Thoracic aorta (tissue), 2 donors: ENCODE data around the gene ASB12. TPM values are rescaled to one million over a fixed set of nuclear protein-coding genes. Genes with fewer than 3 reads are reported as not detected.
"Not testable (repeated sequence)": the region's sequence is repeated elsewhere in the genome, so short reads cannot be mapped to it uniquely, and the experiment has no call there.

ENCODE experiments used
- ATAC-seq: fragments of 150-250 bp; one replicate; pipeline ENCODE4 v1.8.0; 2017; ENCODE audit warnings: low read depth; ENCODE audit not compliant: insufficient number of reproducible peaks, low FRiP score
- DNase-seq: peaks from one replicate; pipeline ENCODE4 v3.0.0-alpha.2; 2020; ENCODE audit warnings: low spot score
- H3K27ac ChIP-seq, 2 donors: fragments of 200-600 bp; sonication (generic); 1 replicate in 1 of 2; 2 replicates in 1 of 2; pipeline ENCODE4 v1.5.1; 2016; ENCODE audit warnings: mild to moderate bottlenecking in 2 of 2, moderate library complexity in 2 of 2
- H3K27me3 ChIP-seq: fragments of 200-600 bp; sonication (generic); replicated peaks from 2 replicates; pipeline ENCODE4 v1.6.0; 2016; ENCODE audit warnings: mild to moderate bottlenecking; ENCODE audit not compliant: insufficient read depth
- H3K36me3 ChIP-seq: fragments of 200-600 bp; sonication (generic); one replicate; pipeline ENCODE4 v1.5.1; 2016
- H3K4me1 ChIP-seq, 2 donors: fragments of 200-600 bp; sonication (generic); 1 replicate in 1 of 2; 2 replicates in 1 of 2; pipeline versions ENCODE4 v1.5.1 to v1.6.0; 2016; ENCODE audit warnings: low read depth in 2 of 2, mild to moderate bottlenecking in 1 of 2; ENCODE audit not compliant: control insufficient read depth in 1 of 2
- H3K4me3 ChIP-seq: fragments of 200-600 bp; sonication (generic); 2 replicates; pipeline ENCODE4 v1.5.1; 2016; ENCODE audit warnings: mild to moderate bottlenecking
- H3K9me3 ChIP-seq: fragments of 200-600 bp; sonication (generic); 2 replicates; pipeline ENCODE4 v1.5.1; 2016
- CTCF ChIP-seq: fragments of 200-600 bp; sonication (generic); IDR thresholded peaks from one replicate; pipeline ENCODE4 v1.5.1; 2019; ENCODE audit warnings: antibody characterized with exemption
- total RNA-seq, 2 donors: library from RNA; depleted of rRNA; stranded (reverse); fragments of >200 nt; gene quantifications; one replicate each; pipeline versions ENCODE4 v1.1.0 to v1.2.3, GENCODE V29; 2016

Gene ASB12
- total RNA-seq = not detected

- no peak within 1 kb of the TSS for H3K4me3 ChIP-seq
- TF ChIP-seq CTCF = no peak
Measured at GRCh38 chrX:64230123-64230970, at the start of gene ASB12. Gene ASB12, minus strand, starts transcription at chrX:64230607. Its CDS starts 4,957 bp downstream, at chrX:64225650.

GRCh38 chrX:64265265-64265664, 34.9 kb upstream of the ASB12 start:
- Histone ChIP-seq H3K9me3 (no peaks in the 10 kb centered on the region), H3K27ac (no peak overlapping the region), H3K27me3 (no peaks in the 10 kb centered on the region), H3K4me1 (no peaks in the 10 kb centered on the region), H3K4me3 (no peak overlapping the region), H3K36me3 (no peaks in the 10 kb centered on the region)
- TF ChIP-seq CTCF = no peak
- no peak for DNase-seq
- ATAC-seq = no peak

More at GRCh38 chrX:64230123-64230970, at the start of gene ASB12:
- no peaks in the 10 kb centered on the region for H3K9me3 ChIP-seq
- no peak for ATAC-seq
- no peak within 1 kb of the TSS for H3K27ac ChIP-seq
- H3K4me1 ChIP-seq = no peaks in the 10 kb centered on the region
- no peak for DNase-seq
- H3K27me3 ChIP-seq = no peaks in the 10 kb centered on the region
- H3K36me3 ChIP-seq = no peaks in the 10 kb centered on the region

GRCh38 chrX:64229154-64229553, 1.3 kb downstream of the ASB12 start:
- DNase-seq (no peak), ATAC-seq (no peak)
- Histone ChIP-seq H3K4me3 (no peak overlapping the region), H3K27me3 (no peaks in the 10 kb centered on the region), H3K36me3 (no peaks in the 10 kb centered on the region), H3K4me1 (no peaks in the 10 kb centered on the region), H3K9me3 (no peaks in the 10 kb centered on the region), H3K27ac (no peak overlapping the region)
- TF ChIP-seq CTCF = no peak

GRCh38 chrX:64218023-64218422, 12.4 kb downstream of the ASB12 start:
- no peak overlapping the region for H3K27ac ChIP-seq
- H3K9me3 ChIP-seq = no peaks in the 10 kb centered on the region
- DNase-seq (no peak), ATAC-seq (no peak)
- no peak for TF ChIP-seq CTCF
- H3K36me3 ChIP-seq = no peaks in the 10 kb centered on the region
- H3K27me3 ChIP-seq = no peaks in the 10 kb centered on the region
- no peak overlapping the region for H3K4me3 ChIP-seq
- H3K4me1 ChIP-seq = no peaks in the 10 kb centered on the region

- not testable (repeated sequence) for H3K9me3 ChIP-seq, DNase-seq, H3K4me3 ChIP-seq, ATAC-seq, H3K27ac ChIP-seq, H3K27me3 ChIP-seq, H3K4me1 ChIP-seq, H3K36me3 ChIP-seq
Measured at GRCh38 chrX:64213989-64214388, 16.4 kb downstream of the ASB12 start.
